OCI-LY7 (cell line): ENCODE results near the gene ZSWIM8.

Source experiments
- CTCF ChIP-seq: fragments of 200-600 bp; sonication (generic); conservative IDR thresholded peaks from 2 replicates; pipeline ENCODE4 v1.5.1; 2014; ENCODE audit warnings: mild to moderate bottlenecking, antibody characterized with exemption, low read length, moderate library complexity, mixed read lengths
- EZH2phosphoT487 ChIP-seq: fragments of 200-600 bp; sonication (generic); IDR thresholded peaks from 2 replicates; pipeline ENCODE4 v1.6.1; 2018; ENCODE audit warnings: low read depth, borderline replicate concordance, mild to moderate bottlenecking, mixed run types, antibody characterized with exemption, low read length, moderate library complexity, mixed read lengths

- TF ChIP-seq CTCF (no peak), EZH2phosphoT487 (no peak)
These were observed 17.0 kb downstream of the ZSWIM8 start for GRCh38 chr10:73802276-73802991.
